PC-3 (cell line): ENCODE data around the gene SUGCT.

ENCODE experiments used
- CTCF ChIP-seq: fragments of 300-600 bp; sonication (generic); conservative IDR thresholded peaks from 2 replicates; pipeline ENCODE4 v1.5.1; 2017; ENCODE audit warnings: antibody characterized with exemption, low read depth, mild to moderate bottlenecking, low read length
- EZH2 ChIP-seq: fragments of 300-600 bp; sonication (generic); IDR thresholded peaks from one replicate; pipeline ENCODE4 v1.6.1; 2017; ENCODE audit warnings: antibody characterized with exemption, mild to moderate bottlenecking, low read length; ENCODE audit not compliant: unreplicated experiment
- EZH2phosphoT487 ChIP-seq: fragments of 300-600 bp; sonication (generic); IDR thresholded peaks from 2 replicates; pipeline ENCODE4 v1.6.1; 2018; ENCODE audit warnings: mild to moderate bottlenecking, antibody characterized with exemption, low read length, borderline replicate concordance

- TF ChIP-seq CTCF (no peak), EZH2 (no peak), EZH2phosphoT487 (no peak)
These were observed 105.0 kb downstream of the SUGCT start for GRCh38 chr7:40239755-40240303.
